ENCODE measurements around the gene NDC80.

GRCh38 chr18:2656237-2656980 is 85.1 kb downstream of the NDC80 start:
- TF ChIP-seq CTCF (IDR thresholded peaks at IDR 0.05) (no peak), POLR2AphosphoS5 (IDR thresholded peaks at IDR 0.05) (no peak), POLR2A (IDR thresholded peaks at IDR 0.05) (no peak)

All from suprapubic skin (tissue), 4 donors.